Neural progenitor cell (in vitro differentiated cells): ENCODE measurements around the gene CCDC82. TPM values are rescaled to one million over a fixed set of nuclear protein-coding genes. Genes with fewer than 3 reads are reported as not detected.
"Not testable (repeated sequence)": the region's sequence is repeated elsewhere in the genome, so short reads cannot be mapped to it uniquely, and the experiment has no call there.

Experiments
- DNase-seq: peaks from one replicate; pipeline ENCODE4 v3.0.0-alpha.2; 2016; ENCODE audit warnings: low spot score
- H2AFZ ChIP-seq: fragments of 200-600 bp; sonication (generic); replicated peaks from 2 replicates; pipeline ENCODE4 v1.6.1; 2016; ENCODE audit warnings: antibody characterized with exemption
- H3F3A ChIP-seq: fragments of 200-600 bp; sonication (generic); 2 replicates; pipeline ENCODE4 v1.6.1; 2016; ENCODE audit warnings: antibody characterized with exemption, low read depth
- H3K27ac ChIP-seq: fragments of 200-600 bp; sonication (generic); 2 replicates; pipeline ENCODE4 v1.5.1; 2016; ENCODE audit warnings: mild to moderate bottlenecking
- H3K27me3 ChIP-seq: fragments of 200-600 bp; sonication (generic); 2 replicates; pipeline ENCODE4 v1.6.1; 2016; ENCODE audit warnings: mild to moderate bottlenecking, moderate library complexity
- H3K36me3 ChIP-seq: fragments of 200-600 bp; sonication (generic); 2 replicates; pipeline ENCODE4 v1.5.1; 2016
- H3K4me1 ChIP-seq: fragments of 200-600 bp; sonication (generic); 2 replicates; pipeline ENCODE4 v1.6.1; 2016; ENCODE audit warnings: mixed run types
- H3K4me2 ChIP-seq: fragments of 200-600 bp; sonication (generic); 2 replicates; pipeline ENCODE4 v1.6.1; 2016
- H3K4me3 ChIP-seq: fragments of 200-600 bp; sonication (generic); 2 replicates; pipeline ENCODE4 v1.5.1; 2016
- H3K79me2 ChIP-seq: fragments of 200-600 bp; sonication (generic); 2 replicates; pipeline ENCODE4 v1.6.1; 2016; ENCODE audit warnings: low read depth
- H3K9ac ChIP-seq: fragments of 200-600 bp; sonication (generic); 2 replicates; pipeline ENCODE4 v1.6.1; 2016
- H3K9me3 ChIP-seq: fragments of 200-600 bp; sonication (generic); 2 replicates; pipeline ENCODE4 v1.5.1; 2016; ENCODE audit warnings: low read depth
- H4K20me1 ChIP-seq: fragments of 200-600 bp; sonication (generic); 2 replicates; pipeline ENCODE4 v1.6.1; 2016; ENCODE audit warnings: low read depth
- H3K27ac Mint-ChIP-seq: 3 replicates; pipeline ENCODE4 v1.8.0; 2021; ENCODE audit warnings: mixed read lengths
- H3K27me3 Mint-ChIP-seq: 2 replicates; pipeline ENCODE4 v1.8.0; 2022; ENCODE audit warnings: low read depth, mild to moderate bottlenecking, inconsistent platforms, moderate library complexity, mixed read lengths; ENCODE audit not compliant: insufficient read depth
- H3K36me3 Mint-ChIP-seq: 3 replicates; pipeline ENCODE4 v1.8.0; 2021; ENCODE audit warnings: mixed read lengths
- H3K4me1 Mint-ChIP-seq: 3 replicates; pipeline ENCODE4 v1.8.0; 2021; ENCODE audit warnings: mixed read lengths
- H3K4me3 Mint-ChIP-seq: 3 replicates; pipeline ENCODE4 v1.8.0; 2021; ENCODE audit warnings: mild to moderate bottlenecking, moderate library complexity, mixed read lengths
- H3K9me3 Mint-ChIP-seq: 3 replicates; pipeline ENCODE4 v1.8.0; 2020; ENCODE audit warnings: mixed read lengths
- CTCF ChIP-seq: fragments of 200-600 bp; sonication (generic); IDR thresholded peaks from 2 replicates; pipeline ENCODE4 v1.5.1; 2017; ENCODE audit warnings: antibody characterized with exemption, mild to moderate bottlenecking
- EZH2 ChIP-seq: fragments of 200-600 bp; sonication (generic); IDR thresholded peaks from 2 replicates; pipeline ENCODE4 v1.6.1; 2017; ENCODE audit warnings: antibody characterized with exemption, mild to moderate bottlenecking, moderate library complexity
- EZH2phosphoT487 ChIP-seq: fragments of 200-600 bp; sonication (generic); IDR thresholded peaks from 2 replicates; pipeline ENCODE4 v1.6.1; 2017; ENCODE audit warnings: antibody characterized with exemption
- total RNA-seq: library from RNA; depleted of rRNA; stranded (reverse); fragments of >200 nt; gene quantifications from 2 replicates; pipeline ENCODE4 v1.2.3, GENCODE V29; 2015; ENCODE audit warnings: low replicate concordance

Gene CCDC82
- 32.4 and 48.3 TPM in 2 replicates for total RNA-seq

DNA sequence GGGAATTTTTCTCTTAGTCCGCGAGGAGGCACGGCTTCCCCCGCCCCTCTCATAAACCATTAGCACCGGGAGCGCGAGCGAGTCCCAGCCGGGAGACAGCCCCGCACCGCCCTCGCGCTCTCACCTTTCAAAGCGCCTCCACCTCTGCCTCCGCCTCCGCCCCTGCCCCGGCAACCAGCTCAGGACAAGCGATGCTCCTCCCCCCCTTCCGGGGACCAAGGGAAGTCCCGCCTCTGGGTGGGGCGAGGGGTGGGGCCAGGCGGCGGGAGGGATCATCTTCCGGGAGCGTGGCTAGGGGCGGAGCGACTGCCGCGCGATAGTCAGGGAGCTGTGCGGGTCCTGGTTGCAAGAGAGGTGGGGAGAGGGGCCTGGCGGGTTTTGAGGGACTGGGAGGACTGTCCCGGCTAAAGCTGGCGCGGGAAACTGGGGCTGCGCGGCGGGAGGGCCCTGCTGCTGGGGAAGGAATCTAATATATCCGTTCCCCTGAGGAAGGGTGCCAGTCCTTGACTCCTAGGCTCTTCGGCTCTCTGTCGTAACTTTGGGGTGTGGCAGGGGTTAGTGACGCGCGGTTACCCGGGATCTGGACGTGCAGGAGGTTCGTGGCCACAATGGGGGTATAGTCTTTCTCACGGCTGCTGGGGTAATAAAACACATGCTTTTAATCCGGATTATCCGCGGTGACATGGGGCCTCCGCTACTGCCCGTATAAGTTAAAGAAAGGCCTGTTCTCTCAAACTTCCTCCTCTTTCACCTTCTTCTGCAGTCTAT lies at the start of gene CCDC82, which contains the start of gene JRKL:
TSS of gene CCDC82 (minus strand) at position 193 of the 768 bp plus-strand sequence. CDS start 5,165 bp downstream, outside the sequence.
TSS of gene JRKL (plus strand) at position 294 of the 768 bp plus-strand sequence. CDS start 637 bp downstream, outside the sequence.
- Histone ChIP-seq H3K27ac (peak within 1 kb of the TSS; percentile 95), H3K4me3 (peak within 1 kb of the TSS; percentile 73), H3K36me3 (no peaks in the 10 kb centered on the region), H3F3A (peaks cover 32% of the 10 kb centered on the region), H2AFZ (peak within 1 kb of the TSS; percentile 30), H3K9me3 (no peaks in the 10 kb centered on the region), H3K4me2 (peak within 1 kb of the TSS; percentile 94), H4K20me1 (no peaks in the 10 kb centered on the region), H3K4me1 (peaks cover 11% of the 10 kb centered on the region), H3K79me2 (peaks cover 35% of the 10 kb centered on the region), H3K9ac (peak within 1 kb of the TSS; percentile 44), H3K27me3 (no peaks in the 10 kb centered on the region)
- Mint-ChIP-seq H3K27ac (peak within 1 kb of the TSS; percentile 98), H3K36me3 (peaks cover 22% of the 10 kb centered on the region), H3K27me3 (no peaks in the 10 kb centered on the region), H3K4me1 (peaks cover 24% of the 10 kb centered on the region), H3K4me3 (peak within 1 kb of the TSS; percentile 96), H3K9me3 (peaks cover 16% of the 10 kb centered on the region)
- peak; percentile 99 for DNase-seq
- TF ChIP-seq EZH2phosphoT487 (no peak), EZH2 (no peak), CTCF (no peak)

DNA sequence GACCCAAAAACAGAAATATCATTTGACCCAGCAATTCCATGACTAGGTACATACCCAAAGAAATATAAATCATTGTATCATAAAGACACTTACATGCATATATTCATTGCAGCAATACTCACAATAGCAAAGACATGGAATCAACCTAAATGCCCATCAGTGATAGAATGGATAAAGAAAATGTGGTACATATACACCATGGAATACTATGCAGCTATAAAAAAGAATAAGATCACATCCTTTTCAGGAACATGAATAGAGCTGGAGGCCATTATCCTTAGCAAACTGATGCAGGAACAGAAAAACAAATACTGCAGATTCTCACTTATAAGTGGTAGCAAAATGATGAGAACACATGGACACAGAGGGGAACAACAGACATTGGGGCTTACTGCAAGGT lies 42.9 kb upstream of the CCDC82 start:
- H3K4me2 ChIP-seq, H3K4me3 Mint-ChIP-seq, H3K9me3 ChIP-seq, H3K27me3 Mint-ChIP-seq, H4K20me1 ChIP-seq, H3F3A ChIP-seq, H3K9ac ChIP-seq, H3K27me3 ChIP-seq, H3K4me1 Mint-ChIP-seq, H3K79me2 ChIP-seq, H3K36me3 ChIP-seq, H3K36me3 Mint-ChIP-seq, H3K27ac ChIP-seq, H2AFZ ChIP-seq, H3K4me1 ChIP-seq, H3K27ac Mint-ChIP-seq, DNase-seq, H3K4me3 ChIP-seq: not testable (repeated sequence)
- H3K9me3 Mint-ChIP-seq = peaks cover 14% of the 10 kb centered on the region

DNA sequence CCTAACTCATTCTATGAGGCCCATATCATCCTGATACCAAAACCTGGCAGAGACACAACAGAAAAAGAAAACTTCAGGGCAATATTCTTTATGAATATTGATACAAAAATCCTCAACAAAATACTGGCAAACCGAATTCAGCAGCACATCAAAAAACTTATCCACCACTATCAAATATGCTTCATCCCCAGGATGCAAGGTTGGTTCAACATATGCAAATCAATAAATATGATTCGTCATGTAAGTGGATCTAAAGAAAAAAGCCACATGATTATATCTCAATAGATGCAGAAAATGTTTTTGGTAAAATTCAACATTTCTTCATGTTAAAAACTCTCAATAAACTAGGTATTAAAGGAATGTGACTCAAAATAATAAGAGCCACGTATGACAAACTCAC lies 41.0 kb upstream of the CCDC82 start:
- no peaks in the 10 kb centered on the region for H4K20me1 ChIP-seq
- H3K79me2 ChIP-seq = no peaks in the 10 kb centered on the region
- H3K36me3 ChIP-seq = no peaks in the 10 kb centered on the region
- H3K9me3 ChIP-seq = no peaks in the 10 kb centered on the region
- H3K27me3 ChIP-seq = no peaks in the 10 kb centered on the region
- H3K36me3 Mint-ChIP-seq = no peaks in the 10 kb centered on the region
- peaks cover 14% of the 10 kb centered on the region for H3K9me3 Mint-ChIP-seq
- H3K4me1 Mint-ChIP-seq = peaks cover 8% of the 10 kb centered on the region
- no peaks in the 10 kb centered on the region for H3F3A ChIP-seq
- no peak overlapping the region for H3K27ac Mint-ChIP-seq
- peaks cover 8% of the 10 kb centered on the region for H3K4me1 ChIP-seq
- no peak overlapping the region for H2AFZ ChIP-seq
- TF ChIP-seq EZH2 (no peak), EZH2phosphoT487 (no peak)
- no peak overlapping the region for H3K4me3 ChIP-seq
- no peak overlapping the region for H3K27ac ChIP-seq
- no peak for DNase-seq
- peaks cover 6% of the 10 kb centered on the region for H3K27me3 Mint-ChIP-seq
- no peak overlapping the region for H3K9ac ChIP-seq
- H3K4me2 ChIP-seq = no peak overlapping the region
- no peak overlapping the region for H3K4me3 Mint-ChIP-seq

- Histone ChIP-seq H3K4me2 (no peak overlapping the region), H3K27ac (no peak overlapping the region), H3K4me3 (no peak overlapping the region), H4K20me1 (no peaks in the 10 kb centered on the region), H3K27me3 (no peaks in the 10 kb centered on the region), H3F3A (no peaks in the 10 kb centered on the region), H3K9ac (no peak overlapping the region), H3K36me3 (no peaks in the 10 kb centered on the region), H3K4me1 (peaks cover 8% of the 10 kb centered on the region), H2AFZ (no peak overlapping the region), H3K79me2 (no peaks in the 10 kb centered on the region), H3K9me3 (no peaks in the 10 kb centered on the region)
- DNase-seq = no peak
- Mint-ChIP-seq H3K27me3 (no peaks in the 10 kb centered on the region), H3K27ac (no peak overlapping the region), H3K4me3 (no peak overlapping the region), H3K4me1 (peaks cover 15% of the 10 kb centered on the region), H3K9me3 (peaks cover 2% of the 10 kb centered on the region), H3K36me3 (no peaks in the 10 kb centered on the region)
- TF ChIP-seq CTCF (no peak), EZH2 (no peak), EZH2phosphoT487 (no peak)
Measured at GRCh38 chr11:96424693-96425092, 35.0 kb upstream of the CCDC82 start.
